ENCODE results near the gene KNSTRN.
A peak's percentile ranks its signal among the peaks of the same experiment; 100 is the strongest.

The KNSTRN gene

DNA sequence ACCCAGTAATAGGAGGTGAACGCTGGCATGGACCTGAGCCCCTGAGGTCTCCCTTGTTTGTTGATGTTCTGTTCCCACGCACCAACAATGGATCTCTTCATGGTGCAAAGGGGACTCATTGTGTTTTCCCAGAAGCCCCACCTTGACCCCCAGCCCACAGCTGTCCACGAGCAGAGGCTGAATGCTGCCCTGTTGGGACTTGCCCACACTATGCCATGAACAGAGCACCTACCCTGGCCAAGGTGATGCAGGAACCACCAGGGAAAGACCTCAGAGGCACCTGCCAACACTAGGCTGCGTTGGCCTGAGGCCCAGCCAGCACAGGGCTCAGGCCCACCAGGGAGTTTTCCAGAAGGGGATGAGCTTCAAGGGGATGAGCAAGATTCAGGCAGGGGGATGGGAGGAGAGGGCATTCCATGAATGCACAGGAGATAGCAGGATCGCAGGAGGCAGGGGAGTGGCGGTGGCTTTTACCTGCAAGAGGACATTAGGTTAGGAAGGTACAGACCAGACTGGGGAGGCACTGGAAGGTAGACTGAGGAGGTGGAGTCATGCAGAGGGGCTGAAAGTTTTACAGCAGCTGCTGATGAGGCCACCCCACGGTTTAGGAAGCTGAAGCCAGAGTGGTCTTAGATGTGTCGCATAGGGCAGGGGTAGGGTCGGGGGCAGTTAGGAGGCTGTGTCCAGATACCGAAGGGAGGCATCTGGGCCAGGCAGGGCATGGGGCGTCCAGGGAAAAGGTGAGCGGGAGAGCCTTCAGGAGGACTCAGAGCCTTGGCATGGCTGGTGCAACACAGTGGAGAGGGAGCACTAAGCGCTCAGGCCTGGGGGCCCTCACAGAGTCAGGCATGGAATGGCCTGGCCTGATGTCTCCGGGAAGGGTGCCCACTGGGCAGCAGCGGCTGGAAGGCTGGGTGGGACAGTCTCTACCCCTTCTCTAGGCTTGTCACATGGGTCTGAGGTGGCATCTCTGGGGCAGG lies 35.7 kb upstream of the KNSTRN start:
- DNase-seq, result no peak

DNA sequence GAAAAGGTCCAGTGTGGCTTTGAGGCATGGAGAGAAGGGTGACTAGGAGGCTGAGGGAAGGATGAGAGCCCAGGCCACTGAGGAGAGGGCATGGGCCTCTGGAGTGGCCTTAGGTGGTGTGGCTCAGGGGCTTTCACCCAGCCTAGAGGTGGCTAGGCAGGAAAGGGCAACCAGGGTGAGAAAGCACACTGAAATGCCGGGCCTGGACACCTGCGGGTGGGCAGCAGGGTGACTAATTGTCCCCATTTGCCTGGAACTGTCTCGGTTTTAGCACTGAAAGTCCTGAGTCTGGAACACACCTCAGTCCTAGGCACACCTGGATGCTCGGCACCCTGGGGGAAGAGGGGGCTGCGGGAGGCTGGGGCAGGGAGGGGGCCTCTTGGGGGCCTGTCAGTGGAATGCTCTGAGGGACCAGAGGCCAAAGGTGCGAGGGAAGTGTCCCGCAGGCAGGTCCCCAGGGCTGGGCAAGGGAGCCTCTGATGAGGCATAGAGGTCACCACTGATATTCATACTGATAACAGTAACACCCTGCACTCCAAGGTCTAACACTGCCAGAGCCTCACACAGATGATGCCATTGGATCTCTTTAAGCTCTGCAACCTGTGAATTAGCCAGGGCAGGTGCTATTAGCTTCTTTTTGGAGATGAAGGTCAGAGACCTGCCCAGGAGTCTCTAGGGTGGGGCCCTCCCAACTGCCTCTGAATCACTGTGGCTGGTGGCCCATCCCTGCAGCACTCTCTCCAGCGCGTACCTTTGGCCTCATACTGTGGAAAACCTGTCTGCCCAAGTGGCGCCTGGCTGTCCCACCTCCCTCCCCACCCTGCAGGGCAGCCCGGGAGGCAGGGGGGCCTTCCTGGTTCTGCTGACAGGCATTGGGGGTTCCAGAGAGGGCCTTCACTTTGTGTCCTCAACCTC lies 34.7 kb upstream of the KNSTRN start:
- no peak for DNase-seq

DNA sequence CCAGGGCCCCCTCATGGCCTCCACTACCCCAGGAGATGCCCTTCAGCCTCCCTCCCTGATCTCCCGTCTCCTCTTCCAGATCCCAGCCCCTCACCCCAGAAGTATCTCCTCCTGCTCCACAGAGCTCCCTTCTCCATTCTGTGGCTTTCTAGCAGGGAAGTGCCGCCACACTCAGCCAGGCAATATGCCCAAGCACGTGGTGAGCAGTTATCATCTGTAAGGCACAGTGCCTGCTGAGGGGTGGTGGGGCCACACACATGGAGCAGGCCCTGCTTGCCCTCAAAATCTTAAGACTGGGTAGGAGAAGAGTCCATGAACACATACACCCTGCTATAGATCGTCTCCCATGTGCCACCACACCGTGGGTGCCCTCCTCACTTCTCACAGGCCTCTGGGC lies 34.0 kb upstream of the KNSTRN start:
- DNase-seq, result no peak

DNA sequence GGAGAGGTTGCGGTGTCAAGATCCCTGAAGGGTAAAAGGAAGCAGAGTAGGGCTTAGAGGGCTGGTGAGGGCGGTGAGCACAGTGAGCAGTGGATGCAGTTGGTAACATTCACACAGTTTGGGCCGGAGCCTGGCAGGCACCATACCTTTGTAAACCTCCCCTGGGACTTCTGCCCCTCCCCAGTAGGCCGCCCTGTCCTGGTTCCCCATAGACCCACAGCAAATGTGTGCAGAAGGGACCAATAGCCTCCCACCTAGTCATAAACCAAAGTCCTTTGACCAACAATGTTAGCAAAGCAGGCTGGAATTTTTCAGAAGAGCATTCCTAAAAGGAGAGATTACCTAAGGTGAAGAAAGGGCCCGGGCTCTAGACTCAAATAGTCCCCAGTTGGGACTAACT lies 33.4 kb upstream of the KNSTRN start:
- DNase-seq, result no peak

DNA sequence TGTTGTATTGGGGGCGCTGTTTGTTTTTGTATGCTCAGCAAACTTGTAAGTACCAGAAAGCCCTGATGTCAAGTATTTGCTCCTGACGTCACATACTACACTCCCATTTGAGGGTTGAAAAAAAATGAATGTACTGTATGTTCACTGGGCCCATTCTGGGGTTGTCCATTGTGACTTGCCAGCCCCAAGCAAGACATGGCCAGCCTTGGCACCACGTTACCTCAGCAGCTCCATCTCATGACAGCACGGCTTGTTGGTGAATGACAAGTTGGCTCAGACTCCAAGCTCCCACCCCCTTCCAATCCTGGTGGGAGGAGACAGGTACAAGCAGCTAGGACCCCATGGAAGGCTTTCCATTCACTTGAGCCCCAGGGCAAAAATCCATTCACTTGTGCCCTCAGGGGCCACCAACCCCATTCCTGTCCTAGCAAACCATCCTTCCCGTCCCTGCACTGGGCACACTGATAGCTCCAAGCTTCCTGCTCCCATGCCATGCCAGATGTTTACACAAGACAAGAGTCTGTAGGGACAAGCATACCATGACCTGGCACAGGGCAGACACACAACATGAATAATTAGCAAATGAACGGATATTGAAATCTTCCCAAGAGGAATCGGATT lies 30.1 kb upstream of the KNSTRN start:
- DNase-seq, result no peak

DNA sequence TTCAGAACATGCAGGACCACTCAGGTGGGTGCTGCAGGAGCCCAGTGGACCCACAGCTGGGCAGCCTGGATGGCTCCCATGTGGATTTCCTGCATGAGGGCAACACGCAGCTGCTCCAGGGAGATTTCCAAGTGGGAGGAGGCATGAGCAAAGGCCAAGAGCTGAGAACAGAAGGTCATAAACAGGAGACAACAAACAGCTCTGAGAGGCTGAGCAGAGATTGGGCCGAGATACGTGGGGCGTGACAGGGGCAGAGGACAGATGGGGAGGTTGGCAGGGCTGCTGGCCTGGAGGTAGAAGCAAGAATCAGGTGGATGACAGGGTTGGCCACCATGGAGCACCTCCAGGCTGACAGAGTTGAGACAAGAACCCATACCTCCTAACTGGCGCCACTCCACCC lies 28.8 kb upstream of the KNSTRN start:
- DNase-seq, result no peak

DNA sequence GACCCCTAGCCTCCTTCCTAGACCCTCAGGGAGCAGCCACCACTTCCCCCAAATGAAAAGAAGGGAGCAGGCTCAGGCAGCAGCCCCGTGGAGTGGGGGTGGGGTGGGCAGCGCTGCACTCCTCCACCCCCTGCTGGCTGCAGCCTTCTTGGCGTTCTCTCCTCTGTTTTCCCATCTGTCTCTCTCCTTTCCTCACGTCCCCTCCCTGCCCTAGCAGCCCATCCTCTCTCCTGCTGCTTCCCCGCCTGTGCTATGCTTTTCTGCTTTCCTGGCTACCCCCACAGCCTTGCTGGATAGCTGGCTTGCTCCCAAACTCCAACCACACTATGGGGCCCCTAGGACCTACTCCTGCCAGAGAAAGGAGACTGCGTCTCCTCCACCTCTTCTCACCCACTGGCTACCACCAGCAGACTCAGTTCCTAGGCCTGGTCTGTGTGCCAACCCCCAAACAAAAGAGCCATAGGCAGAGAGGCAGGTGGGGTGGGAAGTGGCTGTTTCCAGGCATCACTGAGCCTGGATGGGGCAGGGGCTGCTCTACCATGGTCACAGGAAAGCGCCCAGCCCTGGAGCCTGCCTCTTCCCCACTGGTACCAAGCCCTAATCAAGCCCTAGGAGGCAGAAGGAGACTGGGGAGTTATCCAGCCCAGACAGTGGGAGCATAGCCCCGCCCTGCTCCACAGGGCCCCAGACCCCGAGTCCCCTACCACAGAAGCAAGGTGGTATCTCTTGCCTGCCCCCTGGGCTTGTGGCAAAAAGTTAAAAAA lies 27.9 kb upstream of the KNSTRN start:
- no peak for DNase-seq

DNA sequence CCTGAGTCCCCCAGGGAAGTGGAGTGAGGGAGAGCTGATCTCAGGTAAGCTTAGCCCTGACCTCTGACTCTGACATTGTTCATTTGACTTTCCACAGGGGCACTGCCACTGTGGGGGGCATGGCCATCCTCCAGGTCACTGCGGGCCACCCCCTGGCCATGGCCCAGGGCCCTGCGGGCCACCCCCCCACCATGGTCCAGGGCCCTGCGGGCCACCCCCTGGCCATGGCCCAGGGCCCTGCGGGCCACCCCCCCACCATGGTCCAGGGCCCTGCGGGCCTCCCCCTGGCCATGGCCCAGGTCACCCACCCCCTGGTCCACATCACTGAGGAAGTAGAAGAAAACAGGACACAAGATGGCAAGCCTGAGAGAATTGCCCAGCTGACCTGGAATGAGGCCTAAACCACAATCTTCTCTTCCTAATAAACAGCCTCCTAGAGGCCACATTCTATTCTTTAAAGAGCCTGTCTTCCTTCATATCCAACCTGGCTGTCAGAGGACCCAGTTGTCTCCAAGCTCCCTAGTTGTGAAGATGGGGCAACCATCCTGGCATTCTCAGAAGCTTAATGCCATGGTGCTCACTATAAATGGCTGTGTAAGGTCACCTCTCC lies 26.4 kb upstream of the KNSTRN start:
- no peak for DNase-seq

DNA sequence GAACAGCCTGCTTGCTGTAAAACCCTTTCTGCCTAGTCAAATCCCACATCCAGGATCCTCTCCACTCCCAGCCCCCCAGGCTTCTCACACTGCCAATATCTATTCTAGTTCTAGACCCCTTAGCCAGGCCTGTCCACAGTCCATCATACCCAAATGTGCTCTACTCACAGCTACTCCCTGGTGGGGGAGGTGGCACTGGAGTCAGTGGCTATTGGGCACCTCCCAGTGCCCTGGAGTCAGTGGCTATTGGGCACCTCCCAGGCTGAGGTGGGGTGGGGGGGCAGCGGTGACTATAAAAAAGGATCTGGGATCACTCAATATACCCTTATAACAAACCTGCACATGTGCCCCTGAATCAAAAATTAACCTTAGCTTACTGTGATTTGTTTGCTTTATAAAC lies 25.3 kb upstream of the KNSTRN start:
- DNase-seq, result no peak

DNA sequence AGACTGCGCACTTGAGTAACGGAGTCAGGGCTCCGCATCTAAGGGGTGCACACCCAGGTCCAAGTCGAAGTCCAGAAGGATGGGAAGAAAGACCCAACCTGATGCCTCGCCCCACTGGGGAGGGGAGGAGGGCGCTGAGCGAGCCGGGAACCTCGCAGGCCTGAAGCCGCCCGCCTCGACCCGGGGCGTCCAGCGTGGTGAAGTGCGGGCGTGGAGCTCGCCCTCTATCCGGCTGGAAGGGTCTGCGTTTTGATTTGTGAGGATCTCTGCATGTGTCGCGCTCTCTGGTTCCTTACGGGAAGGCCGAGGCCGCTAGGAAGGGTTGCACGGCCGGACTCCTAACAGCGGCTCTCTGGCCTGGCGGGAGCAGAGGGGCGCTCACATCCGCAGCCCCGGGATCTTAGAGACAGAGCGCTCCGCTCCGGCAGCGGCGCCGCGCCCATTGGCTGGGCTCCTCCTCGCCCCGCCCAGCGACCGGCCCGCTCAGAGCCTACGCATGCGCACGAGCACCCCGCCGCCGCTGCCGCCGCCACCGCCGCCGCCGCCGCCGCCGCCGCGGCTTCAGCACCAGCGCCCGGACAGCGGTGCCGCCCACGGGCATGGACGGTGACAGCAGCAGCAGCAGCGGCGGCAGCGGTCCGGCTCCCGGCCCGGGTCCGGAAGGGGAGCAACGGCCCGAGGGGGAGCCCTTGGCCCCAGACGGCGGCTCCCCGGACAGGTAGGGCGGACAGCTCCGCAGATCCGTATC lies 24.6 kb upstream of the KNSTRN start, which contains the start of gene DISP2:
TSS of gene DISP2 (plus strand) at position 497 of the 748 bp plus-strand sequence. CDS start at position 600, 103 bp downstream.
- peak; percentile 92 for DNase-seq

DNA sequence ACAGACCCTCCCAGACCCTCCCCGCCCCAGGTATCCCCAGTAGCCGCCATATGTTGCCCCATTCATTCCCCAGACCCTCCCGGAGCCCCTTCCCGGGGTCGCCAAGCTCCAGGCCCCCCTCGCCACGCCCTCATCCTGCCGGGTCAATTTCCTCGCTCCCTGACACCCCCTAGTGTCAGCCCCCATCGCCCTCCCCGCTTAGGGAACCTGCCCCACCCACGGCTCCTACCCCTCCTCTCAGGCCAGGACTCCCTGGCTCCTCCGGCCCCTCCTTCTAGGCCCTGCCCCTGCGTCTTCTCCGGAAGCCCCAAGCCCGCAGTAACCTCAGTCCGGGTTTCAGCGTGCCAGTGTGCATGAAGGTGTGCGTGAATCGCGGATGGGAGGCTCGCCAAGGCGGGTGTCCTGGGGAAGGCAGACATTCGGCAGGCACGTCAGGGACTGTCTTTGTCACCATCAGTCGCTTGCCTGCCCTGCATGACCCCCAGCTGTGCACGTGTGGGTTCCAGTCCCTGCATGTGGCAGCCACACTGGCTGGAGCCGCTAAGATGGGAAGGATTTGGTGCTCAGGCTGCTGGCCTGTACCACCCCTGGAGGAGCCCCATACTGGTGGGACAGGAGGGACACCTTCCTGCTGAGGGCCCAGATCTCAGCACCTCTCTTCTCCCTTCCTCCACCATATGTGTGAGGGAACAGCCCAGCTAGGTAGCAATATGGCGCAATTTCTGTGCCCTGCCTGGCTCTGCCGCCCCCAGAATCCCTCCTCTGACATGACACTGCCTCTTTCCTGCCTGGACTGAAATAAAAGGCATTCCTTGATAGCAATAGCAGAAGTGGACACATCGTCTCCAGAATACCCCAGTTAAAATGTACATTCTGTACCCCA lies 23.8 kb upstream of the KNSTRN start:
- DNase-seq, result peak; percentile 46

DNA sequence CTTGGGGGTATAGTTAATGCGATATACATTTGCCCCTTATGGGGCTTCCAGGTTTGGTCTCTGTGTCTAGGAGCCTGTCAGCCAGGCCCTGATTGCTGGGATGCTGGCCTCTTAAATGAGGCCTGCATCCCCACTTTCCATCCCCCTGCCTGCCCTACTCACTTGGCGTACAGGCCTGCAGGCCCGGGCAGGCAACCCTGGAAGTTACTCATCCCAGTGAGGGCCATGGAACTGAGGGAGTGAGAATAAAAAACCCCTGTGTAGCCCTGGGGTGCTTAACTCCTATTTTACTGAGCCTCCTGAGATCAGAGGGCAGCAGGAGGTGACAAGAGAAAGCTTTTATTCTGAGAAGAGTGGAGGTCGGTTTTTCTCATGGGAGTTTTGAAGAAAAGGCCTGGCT lies 22.5 kb upstream of the KNSTRN start:
- DNase-seq, result no peak

DNA sequence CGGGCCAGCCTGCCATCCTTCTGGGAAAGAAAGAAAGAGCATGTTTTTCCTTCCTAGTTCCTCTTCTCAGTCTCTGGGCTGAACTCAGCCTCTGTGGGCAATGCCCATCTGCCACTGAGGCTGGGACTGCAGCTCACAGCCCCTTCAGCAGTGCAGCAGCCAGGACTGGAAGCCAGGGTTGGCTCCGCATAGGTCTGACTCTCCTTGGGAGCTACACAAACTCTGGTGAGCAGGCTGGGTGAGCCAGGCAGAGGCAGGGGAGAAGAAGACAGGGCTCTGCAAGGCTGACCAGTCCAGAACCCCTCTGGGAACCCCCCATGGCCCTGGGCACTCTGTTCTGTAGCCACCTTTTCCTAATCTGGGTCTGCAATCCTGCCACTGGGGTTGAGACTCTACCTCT lies 20.9 kb upstream of the KNSTRN start:
- DNase-seq, result no peak

DNA sequence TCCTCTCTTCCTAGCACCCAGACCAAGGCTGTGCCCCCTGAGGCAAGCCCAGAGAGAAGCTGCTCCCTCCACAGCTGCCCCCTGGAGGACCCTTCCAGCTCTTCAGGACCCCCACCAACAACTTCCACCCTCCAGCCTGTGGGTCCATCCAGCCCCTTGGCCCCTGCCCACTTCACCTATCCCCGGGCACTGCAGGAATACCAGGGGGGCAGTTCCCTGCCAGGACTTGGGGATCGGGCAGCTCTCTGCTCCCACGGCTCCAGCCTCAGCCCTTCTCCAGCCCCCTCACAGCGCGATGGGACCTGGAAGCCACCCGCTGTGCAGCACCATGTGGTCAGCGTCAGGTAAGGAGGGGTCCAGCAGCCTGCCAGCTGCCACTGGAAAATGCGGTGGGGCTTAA lies 18.9 kb upstream of the KNSTRN start:
- no peak for DNase-seq

DNA sequence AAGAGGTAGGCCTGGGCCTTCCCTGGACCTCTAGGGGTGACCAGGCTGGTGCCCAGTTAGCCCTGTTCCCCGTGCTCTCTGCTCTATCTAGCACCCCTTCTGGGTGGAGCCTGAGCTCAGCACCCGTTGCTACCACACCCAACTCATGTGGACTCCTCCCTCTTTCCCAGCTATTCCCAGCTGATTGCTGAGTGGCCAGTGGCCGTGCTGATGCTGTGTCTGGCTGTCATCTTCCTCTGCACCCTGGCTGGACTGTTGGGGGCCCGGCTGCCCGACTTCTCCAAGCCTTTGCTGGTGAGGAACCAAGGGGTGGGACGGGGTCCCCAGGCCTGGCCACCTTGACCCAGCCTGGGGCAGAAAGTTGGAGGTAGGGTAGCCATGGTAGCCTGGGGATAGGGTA lies 18.3 kb upstream of the KNSTRN start:
- no peak for DNase-seq

DNA sequence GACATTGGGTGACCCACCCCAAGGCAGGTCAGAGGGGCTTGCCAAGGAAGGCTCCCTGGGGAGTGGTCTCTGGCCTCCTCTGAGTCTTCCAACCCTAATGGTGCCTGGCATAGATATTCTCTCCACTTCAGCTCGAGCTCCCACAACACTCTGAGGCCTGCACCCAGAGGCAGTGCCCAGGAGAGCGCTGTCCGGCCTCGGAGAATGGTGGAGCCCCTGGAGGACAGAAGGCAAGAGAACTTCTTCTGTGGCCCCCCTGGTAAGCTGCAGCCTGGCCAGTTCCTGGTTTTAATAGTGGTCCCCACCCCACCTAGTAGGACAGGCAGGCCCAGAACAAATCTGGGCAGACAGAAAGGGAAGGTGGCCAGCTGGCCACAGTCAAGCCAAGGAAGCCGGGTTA lies 17.5 kb upstream of the KNSTRN start:
- no peak for DNase-seq

DNA sequence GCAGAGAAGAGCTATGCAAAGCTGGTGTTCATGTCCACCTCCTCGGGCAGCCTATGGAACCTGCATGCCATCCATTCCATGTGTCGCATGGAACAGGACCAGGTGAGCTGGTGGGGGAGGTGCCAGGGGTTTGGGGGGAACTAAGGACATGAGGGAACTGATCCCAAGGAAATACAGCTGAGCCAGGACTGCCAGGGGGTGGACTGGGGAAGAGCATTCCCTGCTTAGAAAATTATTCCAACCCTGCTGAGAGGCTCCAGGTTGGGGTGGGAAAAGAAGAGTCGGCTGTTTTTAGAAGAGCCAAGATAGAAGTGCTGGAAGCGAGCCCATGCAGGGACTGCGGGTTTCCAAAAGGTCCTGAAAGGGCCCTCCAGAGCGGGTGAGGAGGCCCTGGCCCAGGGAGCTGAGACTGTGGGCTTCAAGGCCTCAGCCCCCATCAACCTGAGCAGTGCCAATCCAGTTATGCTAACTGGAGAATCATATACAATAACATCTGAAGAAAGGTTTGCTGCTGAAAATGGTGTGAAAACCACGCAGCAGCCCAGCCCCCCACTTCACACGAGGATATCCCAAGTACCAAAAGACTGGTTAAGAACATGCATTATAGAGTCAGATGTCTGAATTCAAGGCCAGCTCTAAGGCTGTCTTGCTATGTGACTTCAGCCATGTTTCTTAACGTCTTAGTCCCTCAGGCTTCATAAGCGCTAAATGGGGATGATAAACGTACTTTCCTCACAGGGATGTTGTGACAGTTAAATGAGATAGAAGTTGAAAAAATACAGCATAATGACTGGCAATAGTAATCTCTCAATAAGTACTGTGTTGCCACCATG lies 16.7 kb upstream of the KNSTRN start:
- no peak for DNase-seq

DNA sequence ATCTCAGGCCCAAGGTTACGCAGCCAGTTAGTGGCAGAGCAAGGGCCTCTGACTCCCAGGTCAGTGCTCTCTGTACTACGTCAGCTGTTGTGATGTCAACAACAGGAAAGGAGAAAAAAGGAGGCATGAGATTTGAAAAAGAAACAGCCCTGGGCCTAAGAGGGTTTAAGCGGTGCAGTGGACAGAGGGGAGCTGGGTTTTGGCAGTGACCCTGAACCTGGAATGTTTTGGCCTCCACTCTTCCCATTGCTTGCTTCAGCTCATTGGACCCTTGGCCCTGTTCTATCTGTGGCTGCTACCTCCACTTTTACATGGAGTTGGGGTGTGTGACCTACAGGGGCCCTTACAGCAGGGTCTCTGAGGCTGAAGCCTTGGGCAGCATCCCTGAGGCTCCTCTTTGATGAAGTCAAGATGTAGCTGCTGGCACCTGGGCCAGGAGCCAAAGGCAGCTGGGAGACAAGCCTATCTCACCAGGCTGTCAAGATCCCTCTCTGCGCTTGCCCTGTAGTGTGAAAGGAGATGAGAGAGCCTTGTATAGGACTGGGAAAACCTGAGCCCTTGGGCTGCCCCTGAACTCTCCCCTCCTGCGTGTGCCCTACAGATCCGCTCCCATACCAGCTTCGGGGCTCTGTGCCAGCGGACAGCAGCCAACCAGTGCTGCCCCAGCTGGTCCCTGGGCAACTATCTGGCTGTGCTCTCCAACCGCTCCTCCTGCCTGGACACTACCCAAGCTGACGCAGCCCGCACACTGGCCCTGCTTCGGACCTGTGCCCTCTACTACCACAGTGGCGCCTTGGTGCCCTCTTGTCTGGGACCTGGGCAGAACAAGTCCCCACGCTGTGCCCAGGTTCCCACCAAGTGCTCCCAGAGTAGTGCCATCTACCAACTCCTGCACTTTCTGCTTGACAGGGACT lies 15.8 kb upstream of the KNSTRN start:
- no peak for DNase-seq

Data from stimulated activated CD4-positive, alpha-beta T cell treated with anti-CD3 and anti-CD28 coated beads, Interleukin-15, amount 100 ng/mL, for 24 hours (primary cell).